ENCODE results near the gene GFM1.

- TF ChIP-seq MZF1 (CRISPR knock-in tag; IDR thresholded peaks at IDR 0.05; ENCODE audit: borderline replicate concordance) (no peak), ARNTL (CRISPR knock-in tag; IDR thresholded peaks at IDR 0.05) (no peak), POLR2AphosphoS5 (IDR thresholded peaks at IDR 0.05; ENCODE audit: low read depth, low read length) (no peak), ZNF382 (CRISPR knock-in tag; IDR thresholded peaks at IDR 0.05; ENCODE audit: borderline replicate concordance) (no peak), EP300 (IDR thresholded peaks at IDR 0.05; ENCODE audit: low read depth in 2 of 2, low read length in 2 of 2) (no peak), EP300 (CRISPR knock-in tag; IDR thresholded peaks at IDR 0.05; ENCODE audit: borderline replicate concordance) (no peak), ETV6 (CRISPR knock-in tag; conservative IDR thresholded peaks at IDR 0.05) (no peak), CTCF (CRISPR knock-in tag; IDR thresholded peaks at IDR 0.05) (no peak), NFATC3 (CRISPR knock-in tag; IDR thresholded peaks at IDR 0.05) (no peak), POLR2A (IDR thresholded peaks at IDR 0.05; ENCODE audit: insufficient read depth in 1 of 2, low read depth in 2 of 2, low read length in 2 of 2) (no peak), STAT6 (CRISPR knock-in tag; IDR thresholded peaks at IDR 0.05; ENCODE audit: borderline replicate concordance) (no peak)
These were observed 81.2 kb downstream of the GFM1 start for GRCh38 chr3:158725348-158726011.
